NCI-H2196 (cell line): ENCODE data around the gene TMEM238.
A peak's percentile ranks its signal among the peaks of the same experiment; 100 is the strongest.

Experiments used
- DNase-seq: peaks from one replicate; lab custom pipeline; 2025; ENCODE audit not compliant: unreplicated experiment; lab: John Stamatoyannopoulos, UW

TMEM238 gene

GRCh38 chr19:55358943-55359908 lies 24.9 kb downstream of the TMEM238 start:
- no peak for DNase-seq

GRCh38 chr19:55358493-55358892 lies 25.6 kb downstream of the TMEM238 start:
- no peak for DNase-seq

GRCh38 chr19:55355213-55355821 lies 28.8 kb downstream of the TMEM238 start:
- DNase-seq = no peak

GRCh38 chr19:55354698-55355212 lies 29.3 kb downstream of the TMEM238 start, which contains the start of gene COX6B2:
Gene COX6B2 (minus strand): TSS chr19:55354719. CDS start chr19:55354521, 198 bp downstream.
- DNase-seq = no peak

GRCh38 chr19:55353803-55354697 lies 30.0 kb downstream of the TMEM238 start:
- peak; percentile 60 for DNase-seq

GRCh38 chr19:55353356-55353802 lies 30.7 kb downstream of the TMEM238 start:
- DNase-seq = no peak

- no peak for DNase-seq
These were observed 31.4 kb downstream of the TMEM238 start for GRCh38 chr19:55352549-55353145.

- no peak for DNase-seq
These were observed 32.1 kb downstream of the TMEM238 start for GRCh38 chr19:55352040-55352439.

- DNase-seq = no peak
These were observed 33.3 kb downstream of the TMEM238 start for GRCh38 chr19:55350620-55351315.

GRCh38 chr19:55348317-55349034 lies 35.6 kb downstream of the TMEM238 start:
- DNase-seq = no peak

GRCh38 chr19:55347442-55348009 lies 36.6 kb downstream of the TMEM238 start:
- DNase-seq = no peak

- no peak for DNase-seq
These were observed 37.2 kb downstream of the TMEM238 start for GRCh38 chr19:55346725-55347441.

GRCh38 chr19:55345818-55346724 lies 38.0 kb downstream of the TMEM238 start:
- peak; percentile 52 for DNase-seq

- no peak for DNase-seq
These were observed 38.8 kb downstream of the TMEM238 start for GRCh38 chr19:55345101-55345817.

GRCh38 chr19:55344444-55344843 lies 39.6 kb downstream of the TMEM238 start:
- DNase-seq = peak; percentile 92
